IPS-20b (cell line): ENCODE measurements around the gene SALL3.
A peak's percentile ranks its signal among the peaks of the same experiment; 100 is the strongest.
"Not testable (repeated sequence)": the region's sequence is repeated elsewhere in the genome, so short reads cannot be mapped to it uniquely, and the experiment has no call there.

Source experiments
- H3K27ac ChIP-seq: one replicate; pipeline ENCODE4 v1.5.1; 2013; ENCODE audit warnings: low read length
- H3K27me3 ChIP-seq: 2 replicates; pipeline ENCODE4 v1.6.1; 2013; ENCODE audit warnings: mild to moderate bottlenecking, low read length, inconsistent platforms; ENCODE audit not compliant: insufficient read depth
- H3K36me3 ChIP-seq: 2 replicates; pipeline ENCODE4 v1.6.1; 2013; ENCODE audit warnings: low read depth, mild to moderate bottlenecking, inconsistent platforms, low read length, moderate library complexity; ENCODE audit not compliant: insufficient read depth
- H3K4me1 ChIP-seq: 2 replicates; pipeline ENCODE4 v1.6.1; 2013; ENCODE audit warnings: mild to moderate bottlenecking, control low read depth, inconsistent platforms, low read length, moderate library complexity; ENCODE audit not compliant: insufficient read depth
- H3K4me3 ChIP-seq: 2 replicates; pipeline ENCODE4 v1.5.1; 2013; ENCODE audit warnings: mild to moderate bottlenecking, low read length, inconsistent platforms
- H3K9ac ChIP-seq: 2 replicates; pipeline ENCODE4 v1.6.1; 2013; ENCODE audit warnings: low read depth, mild to moderate bottlenecking, inconsistent platforms, low read length, moderate library complexity
- H3K9me3 ChIP-seq: 2 replicates; pipeline ENCODE4 v1.6.1; 2013; ENCODE audit warnings: mild to moderate bottlenecking, low read depth, low read length, inconsistent platforms; ENCODE audit not compliant: insufficient read depth

Gene SALL3

DNA sequence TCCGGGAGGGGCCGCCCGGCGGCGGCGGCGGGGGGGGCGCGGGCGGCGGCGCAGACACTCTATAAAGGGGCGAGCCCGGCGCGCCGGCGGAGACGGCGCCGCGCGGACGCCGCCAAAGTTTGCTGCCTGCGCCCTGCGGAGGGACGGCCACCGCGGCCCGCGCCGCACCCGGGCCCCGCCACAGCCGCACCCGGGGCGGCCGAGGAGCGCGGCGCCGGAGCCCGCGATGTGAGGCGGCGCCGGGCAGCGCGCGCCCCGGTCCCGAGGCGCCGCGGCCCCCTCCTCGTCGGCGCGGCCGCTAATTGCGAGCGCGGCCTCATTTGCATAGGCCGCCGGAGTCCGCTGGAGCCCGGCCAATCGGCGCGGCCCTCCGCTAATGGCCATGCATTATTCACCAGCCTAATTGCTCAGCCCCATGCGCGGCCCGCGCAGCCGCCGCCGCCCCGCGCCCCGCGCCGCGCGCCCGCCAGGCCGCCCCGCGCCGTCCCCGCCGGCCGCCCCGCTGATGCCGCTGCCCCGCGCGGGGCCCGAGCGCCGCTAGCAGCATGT lies at the start of gene SALL3:
Gene SALL3, plus strand, starts transcription at position 89 of the 549 bp plus-strand sequence. Its CDS starts 457 bp downstream, at position 546.
- peak within 1 kb of the TSS; percentile 82 for H3K4me3 ChIP-seq
- H3K36me3 ChIP-seq: no peaks in the 10 kb centered on the region
- H3K9ac ChIP-seq: peak within 1 kb of the TSS; percentile 83; the same call in 1 of the 2 replicates
- H3K27me3 ChIP-seq: peaks cover 81% of the 10 kb centered on the region
- H3K9me3 ChIP-seq: no peaks in the 10 kb centered on the region
- no peak within 1 kb of the TSS for H3K27ac ChIP-seq
- peaks cover 38% of the 10 kb centered on the region for H3K4me1 ChIP-seq

DNA sequence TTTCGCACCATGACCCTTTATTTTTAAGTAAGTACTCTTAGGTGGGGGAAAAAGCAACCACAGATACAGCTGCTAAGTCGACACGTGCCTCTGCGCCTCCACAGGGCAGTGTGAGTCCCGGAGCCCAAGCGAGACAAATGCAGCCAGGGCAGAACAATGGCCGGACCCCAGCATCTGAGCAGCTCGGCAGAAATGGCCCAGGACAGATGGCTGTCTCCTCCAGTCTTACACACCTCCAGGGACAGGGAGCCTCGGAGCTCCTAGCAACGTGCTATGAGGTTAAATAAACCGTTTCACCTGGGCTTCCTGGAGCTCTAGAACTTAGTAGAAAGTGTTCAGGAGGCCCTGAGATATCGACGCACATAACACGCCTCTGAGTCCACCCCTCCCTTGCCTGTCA lies 47.3 kb upstream of the SALL3 start:
- Histone ChIP-seq H3K9ac (no peak overlapping the region), H3K27me3 (no peaks in the 10 kb centered on the region)

DNA sequence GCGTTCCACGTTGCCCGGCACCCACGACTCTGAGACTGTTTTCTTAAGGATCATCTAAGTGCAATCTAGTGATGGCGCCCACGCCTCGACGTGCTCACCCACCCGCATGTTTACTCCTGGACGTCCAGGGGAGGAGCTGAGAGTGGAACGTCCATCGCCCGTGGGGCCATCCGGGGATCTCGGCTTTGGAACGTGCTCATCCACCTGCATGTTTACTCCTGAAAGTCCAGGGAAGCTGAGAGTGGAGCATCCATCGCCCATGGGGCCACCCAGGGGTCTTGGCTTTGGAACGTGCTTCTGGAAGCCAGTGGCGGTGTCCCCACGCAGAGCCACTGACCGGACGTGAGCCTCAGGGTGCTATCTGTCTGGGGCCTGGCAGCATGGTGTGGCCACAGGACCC lies 45.6 kb upstream of the SALL3 start:
- H3K4me1 ChIP-seq: no peaks in the 10 kb centered on the region

More for the DNA sequence above, 47.3 kb upstream of the SALL3 start:
- no peak overlapping the region for H3K27ac ChIP-seq
- no peaks in the 10 kb centered on the region for H3K9me3 ChIP-seq
- H3K36me3 ChIP-seq: no peaks in the 10 kb centered on the region
- no peak overlapping the region for H3K4me3 ChIP-seq
- H3K4me1 ChIP-seq: no peaks in the 10 kb centered on the region

DNA sequence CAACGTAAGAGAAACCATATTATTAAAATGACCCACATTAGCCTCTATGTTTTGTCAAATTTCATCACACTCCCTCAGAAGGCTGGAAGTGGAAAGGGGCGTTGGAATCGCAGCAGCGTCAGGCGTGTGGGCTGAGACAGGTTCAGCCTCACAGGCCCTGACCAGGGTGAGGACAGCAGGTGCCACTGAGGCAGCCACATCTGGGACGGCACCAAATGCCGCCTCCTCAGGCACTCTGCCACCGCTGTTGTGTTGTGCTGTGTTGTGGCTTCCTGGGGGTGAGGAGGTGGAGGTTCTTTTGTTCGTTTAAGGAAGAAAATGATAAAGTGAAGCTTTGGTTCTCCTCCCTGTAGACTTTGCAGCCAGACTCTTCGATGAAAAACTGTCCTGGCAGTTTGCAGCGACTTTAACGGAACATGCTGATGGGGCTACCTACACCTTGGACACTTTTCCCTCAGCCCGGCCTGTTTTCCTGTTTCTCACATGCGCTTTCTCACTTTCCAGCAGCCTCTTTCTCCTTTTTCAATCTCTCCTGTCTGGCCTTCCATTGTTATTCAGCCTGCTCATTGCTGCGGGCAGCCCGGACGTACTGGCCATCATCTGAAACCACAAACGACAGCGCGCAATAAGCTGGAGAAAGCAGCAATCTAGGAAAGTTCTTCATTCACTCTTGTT lies 44.9 kb upstream of the SALL3 start:
- Histone ChIP-seq H3K9ac (no peak overlapping the region), H3K27ac (no peak overlapping the region), H3K36me3 (no peaks in the 10 kb centered on the region), H3K27me3 (no peaks in the 10 kb centered on the region), H3K9me3 (no peaks in the 10 kb centered on the region), H3K4me3 (no peak overlapping the region), H3K4me1 (no peaks in the 10 kb centered on the region)

More for the DNA sequence above, 45.6 kb upstream of the SALL3 start:
- no peak overlapping the region for H3K9ac ChIP-seq
- no peaks in the 10 kb centered on the region for H3K27me3 ChIP-seq
- H3K9me3 ChIP-seq: no peaks in the 10 kb centered on the region
- H3K36me3 ChIP-seq: no peaks in the 10 kb centered on the region
- no peak overlapping the region for H3K4me3 ChIP-seq
- no peak overlapping the region for H3K27ac ChIP-seq

DNA sequence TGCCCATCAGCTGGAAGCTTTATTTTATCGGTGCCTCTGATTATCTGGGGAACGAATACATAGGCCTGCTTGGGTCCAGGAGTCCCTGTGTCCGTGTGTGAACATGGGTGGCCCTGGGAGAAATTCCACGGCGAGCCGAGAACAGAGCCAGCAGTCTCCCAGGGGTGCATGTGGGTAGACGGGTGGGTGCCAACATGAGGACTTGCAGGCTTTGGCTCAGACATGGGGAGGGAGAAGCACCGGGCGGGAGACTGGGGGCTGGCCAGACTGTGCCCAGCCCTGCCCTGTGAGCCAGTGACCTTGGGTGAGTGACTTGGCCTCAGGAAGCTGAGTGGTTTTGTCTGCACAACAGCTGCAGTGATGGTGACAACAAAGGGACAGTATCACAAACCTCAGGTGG lies 44.2 kb upstream of the SALL3 start:
- Histone ChIP-seq H3K4me1 (no peaks in the 10 kb centered on the region), H3K27ac (no peak overlapping the region), H3K9ac (no peak overlapping the region), H3K4me3 (no peak overlapping the region), H3K36me3 (no peaks in the 10 kb centered on the region), H3K27me3 (no peaks in the 10 kb centered on the region), H3K9me3 (no peaks in the 10 kb centered on the region)

DNA sequence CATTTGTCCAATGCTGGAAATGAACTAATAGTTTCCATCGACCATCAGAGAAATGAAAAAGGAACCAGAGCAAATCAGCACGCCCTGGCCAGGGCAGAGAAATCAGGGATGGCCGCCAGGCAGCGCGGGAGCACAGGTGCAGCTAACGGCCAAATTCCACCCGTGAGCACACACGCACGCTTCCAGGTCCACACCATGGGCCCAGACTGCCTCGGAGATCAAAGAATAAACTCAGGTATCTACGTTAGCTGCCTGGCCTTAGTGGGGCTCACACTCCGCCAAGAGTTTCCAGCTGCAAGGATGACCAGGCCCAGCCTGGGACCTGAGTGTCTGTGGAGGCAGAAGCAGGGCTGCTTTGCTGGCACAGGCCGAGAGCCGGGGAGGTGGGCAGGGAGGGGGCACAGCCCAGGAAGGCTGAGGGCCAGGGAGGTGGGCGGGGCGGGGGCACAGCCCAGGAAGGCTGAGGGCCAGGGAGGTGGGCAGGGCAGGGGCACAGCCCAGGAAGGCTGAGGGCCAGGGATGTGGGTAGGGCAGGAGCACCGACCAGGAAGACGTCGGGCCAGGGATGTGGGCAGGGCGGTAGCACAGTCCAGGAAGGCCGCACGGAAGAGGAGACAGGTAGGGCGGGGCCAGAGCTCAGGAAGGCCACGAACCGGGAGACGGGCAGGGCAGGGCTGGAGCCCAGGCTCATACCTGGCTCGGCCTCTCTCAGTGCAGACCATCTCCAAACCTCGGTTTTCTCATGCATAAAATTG lies 43.2 kb upstream of the SALL3 start:
- no peaks in the 10 kb centered on the region for H3K9me3 ChIP-seq
- H3K4me1 ChIP-seq: no peaks in the 10 kb centered on the region
- H3K27me3 ChIP-seq: no peaks in the 10 kb centered on the region
- H3K4me3 ChIP-seq: no peak overlapping the region
- no peaks in the 10 kb centered on the region for H3K36me3 ChIP-seq
- H3K9ac ChIP-seq: no peak overlapping the region
- H3K27ac ChIP-seq: no peak overlapping the region

DNA sequence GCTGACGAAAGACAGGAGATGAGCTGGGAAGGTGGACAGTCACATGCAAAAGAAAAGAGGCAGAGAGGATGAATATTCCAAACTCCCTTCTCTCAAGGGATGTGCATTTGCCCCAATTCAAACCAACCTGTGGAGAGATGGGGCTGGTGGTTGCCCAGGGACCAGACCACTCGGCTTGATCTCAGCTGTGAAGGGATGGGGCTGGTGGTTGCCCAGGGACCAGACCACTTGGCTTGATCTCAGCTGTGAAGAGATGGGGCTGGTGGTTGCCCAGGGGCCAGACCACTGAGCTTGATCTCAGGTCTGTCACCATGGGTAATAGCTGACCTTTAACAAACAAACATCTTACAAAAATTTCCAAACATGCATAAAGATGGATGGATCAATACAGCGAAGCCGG lies 42.5 kb upstream of the SALL3 start:
- Histone ChIP-seq H3K36me3 (no peaks in the 10 kb centered on the region), H3K27me3 (no peaks in the 10 kb centered on the region), H3K9me3 (no peaks in the 10 kb centered on the region), H3K4me1 (no peaks in the 10 kb centered on the region), H3K27ac (no peak overlapping the region), H3K4me3 (no peak overlapping the region), H3K9ac (no peak overlapping the region)

DNA sequence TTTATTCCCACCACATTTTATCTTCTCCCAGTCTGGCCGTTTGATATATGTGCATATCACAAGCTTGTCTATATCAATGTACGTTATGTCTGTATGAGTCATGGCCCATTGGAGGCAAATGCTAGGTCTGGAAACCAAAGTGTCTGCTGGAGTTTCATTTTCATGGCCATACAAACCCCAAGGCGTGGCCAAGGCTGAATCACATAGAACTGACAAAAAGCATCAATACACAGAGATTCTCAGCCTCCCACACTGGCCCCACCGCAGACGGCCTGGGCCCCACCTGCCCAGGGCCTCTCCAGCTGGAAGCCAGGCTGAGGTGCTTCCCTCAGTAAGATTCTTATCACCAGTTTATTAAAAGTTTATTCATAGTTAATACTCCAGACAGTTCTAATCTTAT lies 40.5 kb upstream of the SALL3 start:
- H3K9ac ChIP-seq: no peak overlapping the region
- no peaks in the 10 kb centered on the region; the same call in 1 of the 2 replicates for H3K27me3 ChIP-seq
- peaks cover 6% of the 10 kb centered on the region; the same call in 1 of the 2 replicates for H3K9me3 ChIP-seq
- H3K4me3 ChIP-seq: no peak overlapping the region
- H3K36me3 ChIP-seq: no peaks in the 10 kb centered on the region
- no peak overlapping the region for H3K27ac ChIP-seq
- H3K4me1 ChIP-seq: no peaks in the 10 kb centered on the region

DNA sequence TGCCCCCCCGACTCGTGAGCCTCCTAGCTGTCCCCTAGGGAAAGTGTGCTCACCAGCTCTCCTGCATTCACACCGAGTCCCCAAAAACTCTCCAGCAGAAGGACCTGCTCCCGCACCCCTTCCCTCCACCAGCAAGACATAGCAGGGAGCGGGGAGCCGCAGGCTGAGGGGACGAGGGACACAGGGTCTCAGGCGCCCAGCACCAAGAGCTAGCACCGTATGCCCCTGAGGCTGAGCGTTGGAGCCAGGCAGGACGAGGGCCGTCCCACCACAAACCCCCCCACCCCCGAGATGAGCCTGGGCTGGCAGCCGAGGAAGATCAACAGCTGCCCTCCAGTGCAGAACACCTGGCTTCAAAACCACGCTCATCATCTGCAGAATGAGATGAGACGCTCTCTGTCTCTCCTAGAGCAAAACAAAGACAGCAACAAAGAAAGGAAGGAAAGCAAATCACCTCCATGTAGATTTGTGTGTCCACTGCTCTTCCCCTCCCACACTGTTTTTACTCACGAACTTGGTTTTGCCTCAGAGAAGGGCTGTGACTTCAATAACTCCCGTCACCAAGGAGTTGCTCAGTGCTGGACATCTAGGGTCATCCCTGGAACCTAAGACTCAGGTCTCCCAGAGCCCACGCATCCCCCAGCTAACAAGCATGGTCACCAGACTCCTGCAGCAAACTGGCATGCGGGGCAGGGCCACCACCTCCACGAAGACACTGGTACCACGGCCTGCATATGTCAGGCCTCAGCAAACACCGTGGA lies 39.7 kb upstream of the SALL3 start:
- H3K9me3 ChIP-seq: peaks cover 6% of the 10 kb centered on the region; the same call in 1 of the 2 replicates
- H3K36me3 ChIP-seq: no peaks in the 10 kb centered on the region
- H3K4me3 ChIP-seq: no peak overlapping the region
- H3K4me1 ChIP-seq: no peaks in the 10 kb centered on the region
- no peaks in the 10 kb centered on the region; the same call in 1 of the 2 replicates for H3K27me3 ChIP-seq
- H3K27ac ChIP-seq: no peak overlapping the region
- no peak overlapping the region for H3K9ac ChIP-seq

DNA sequence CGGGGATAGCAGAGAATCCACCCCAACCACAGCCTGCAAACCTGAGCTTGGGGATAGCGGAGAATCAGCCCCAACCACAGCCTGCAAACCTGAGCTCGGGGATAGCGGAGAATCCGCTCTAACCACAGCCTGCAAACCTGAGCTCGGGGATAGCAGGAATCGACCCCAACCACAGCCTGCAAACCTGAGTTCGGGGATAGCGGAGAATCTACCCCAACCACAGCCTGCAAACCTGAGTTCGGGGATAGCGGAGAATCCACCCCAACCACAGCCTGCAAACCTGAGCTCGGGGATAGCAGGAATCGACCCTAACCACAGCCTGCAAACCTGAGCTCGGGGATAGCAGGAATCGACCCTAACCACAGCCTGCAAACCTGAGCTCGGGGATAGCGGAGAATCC lies 37.4 kb upstream of the SALL3 start:
- not testable (repeated sequence) for H3K9me3 ChIP-seq, H3K36me3 ChIP-seq, H3K27me3 ChIP-seq, H3K4me3 ChIP-seq, H3K9ac ChIP-seq, H3K4me1 ChIP-seq, H3K27ac ChIP-seq

DNA sequence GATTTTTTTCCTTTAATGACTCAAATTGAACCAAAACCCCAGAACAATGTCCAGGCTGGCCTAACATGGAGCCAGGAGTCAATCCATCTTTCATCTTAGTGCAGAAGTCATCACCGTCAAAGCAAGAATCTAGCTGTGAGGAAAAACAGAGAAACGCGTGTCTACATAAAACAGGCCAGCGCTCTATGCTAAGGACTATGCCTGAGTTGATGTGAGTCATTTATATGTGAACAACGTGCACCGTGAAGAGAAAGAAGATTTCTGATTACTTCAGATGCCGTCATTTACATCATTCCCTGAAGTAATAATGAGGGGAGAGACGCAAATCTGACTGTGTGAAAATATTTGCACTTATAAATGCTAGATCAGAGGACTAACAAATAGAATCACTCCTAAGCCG lies 34.0 kb upstream of the SALL3 start:
- peaks cover 3% of the 10 kb centered on the region; the same call in 1 of the 2 replicates for H3K4me1 ChIP-seq
- peaks cover 8% of the 10 kb centered on the region for H3K27me3 ChIP-seq
- H3K27ac ChIP-seq: no peak overlapping the region
- H3K36me3 ChIP-seq: no peaks in the 10 kb centered on the region
- H3K9ac ChIP-seq: no peak overlapping the region
- H3K4me3 ChIP-seq: no peak overlapping the region
- peaks cover 6% of the 10 kb centered on the region; the same call in 1 of the 2 replicates for H3K9me3 ChIP-seq
